ENCODE measurements around the gene AUTS2. TPM values are rescaled to one million over a fixed set of nuclear protein-coding genes. Genes with fewer than 3 reads are reported as not detected.

AUTS2 gene
- total and polyA plus RNA-seq, 2 of the 8 experiments (the other 6 are each of a cell fraction or from before 2014, with no cell fraction given): 25.9 to 101 TPM

GRCh38 chr7:69871213-69871885, 273.1 kb downstream of the AUTS2 start (continued):
- TF ChIP-seq USF2 (IDR thresholded peaks at IDR 0.05; ENCODE audit: low read length): no peak
